Activated CD4-positive, CD25-positive, alpha-beta regulatory T cell treated with anti-CD3 and anti-CD28 coated beads, Interleukin-2, amount 50 U/mL, for 24 hours (primary cell): Measurements from ENCODE around the gene KCNIP1.

ENCODE experiments used
- ATAC-seq, 2 donors: fragments of 150-1000 bp; cut with Tn5 transposase; one replicate each; pipeline ENCODE4 v1.10.0; 2021; ENCODE audit warnings: mild to moderate bottlenecking in 1 of 2, moderate library complexity in 1 of 2

The KCNIP1 gene

DNA sequence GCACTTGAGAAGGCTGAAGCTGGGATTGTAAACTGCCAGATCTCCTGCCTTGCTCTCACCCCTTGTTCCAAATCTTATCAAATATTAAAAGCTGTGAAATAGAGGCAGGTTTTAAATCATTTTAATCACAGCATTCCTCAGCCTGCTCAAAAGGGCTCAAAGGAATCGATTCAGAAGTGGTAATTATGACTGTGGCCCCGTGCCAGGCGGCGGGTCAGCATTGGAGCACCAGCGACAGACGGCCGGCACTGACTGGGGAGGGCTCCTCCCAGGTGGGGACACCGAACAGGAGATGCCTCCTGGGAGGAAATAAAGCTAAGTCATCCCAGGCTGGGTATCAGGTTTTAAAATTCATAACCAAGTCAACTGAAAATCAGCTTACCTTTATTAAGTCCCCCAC lies 66.7 kb downstream of the KCNIP1 start:
- ATAC-seq, result no peak

DNA sequence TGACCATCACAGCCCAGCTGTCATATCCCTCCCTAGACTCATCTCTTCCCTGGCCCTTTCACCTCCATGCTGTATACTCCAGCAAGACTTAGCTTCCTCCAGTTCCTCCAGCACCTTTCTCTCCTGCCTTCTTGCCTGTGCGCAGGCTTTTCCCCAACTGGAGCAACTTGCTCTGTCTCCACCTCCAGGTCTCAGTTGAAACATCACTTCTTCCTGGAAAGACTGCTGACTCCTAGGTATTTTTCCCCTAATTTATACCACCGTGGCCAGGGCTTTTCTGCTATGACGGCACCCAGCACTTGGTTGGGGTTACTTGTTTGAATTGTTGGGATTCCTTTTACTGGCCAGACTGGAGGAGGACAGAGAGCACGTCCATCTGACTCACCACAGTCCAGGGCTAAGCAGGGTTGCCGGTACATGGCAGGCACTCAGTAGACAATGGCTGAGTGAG lies 67.5 kb downstream of the KCNIP1 start:
- no peak for ATAC-seq

GRCh38 chr5:170571875-170572852 lies 68.3 kb downstream of the KCNIP1 start:
- peak; percentile 87 to 90 for ATAC-seq

- ATAC-seq, result no peak
Observed at GRCh38 chr5:170573114-170573513, 69.3 kb downstream of the KCNIP1 start.

GRCh38 chr5:170573660-170574059 lies 69.8 kb downstream of the KCNIP1 start:
- no peak for ATAC-seq

DNA sequence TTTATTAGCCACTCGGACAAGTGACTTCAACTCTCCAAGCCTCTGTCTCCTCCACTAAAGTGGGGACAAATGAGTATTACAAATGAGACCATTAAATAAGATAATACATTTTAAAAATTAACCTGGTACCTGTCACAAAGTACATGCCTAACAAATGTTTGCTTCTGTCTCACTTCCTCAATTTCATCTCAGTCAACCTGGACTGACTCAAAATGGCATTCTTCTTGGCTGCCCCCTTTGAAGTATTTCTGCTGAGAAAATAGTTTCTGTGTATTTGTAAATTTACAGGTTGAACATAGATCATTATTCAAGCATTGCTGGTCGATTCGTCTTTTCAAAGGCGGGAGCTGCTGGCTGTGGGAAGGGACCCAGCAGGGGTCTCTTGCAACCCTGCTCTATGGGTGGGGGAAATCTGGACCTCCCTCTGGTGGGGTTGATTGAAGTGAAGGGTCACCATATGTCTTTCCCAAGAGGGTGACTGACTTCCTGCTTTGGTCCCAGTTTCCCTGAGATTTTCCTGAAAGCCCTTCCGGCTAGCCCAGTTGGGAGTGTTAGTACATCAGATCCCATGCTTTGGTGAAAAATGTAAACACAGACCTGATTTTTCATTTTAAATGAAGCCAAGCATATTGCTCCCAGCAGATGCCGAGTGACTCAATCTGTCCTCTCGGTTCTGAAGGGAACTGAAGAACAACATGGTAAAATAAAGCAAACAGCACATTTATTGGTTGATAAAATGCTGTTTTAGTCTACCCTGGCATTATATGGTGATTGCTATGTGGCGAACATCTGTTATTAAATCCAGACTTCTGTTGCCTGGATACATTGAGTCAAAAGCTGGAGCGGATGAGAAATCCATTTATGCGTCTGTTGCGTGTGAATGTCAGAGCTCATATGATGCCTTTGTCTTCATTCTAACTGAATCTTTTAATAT lies 73.0 kb downstream of the KCNIP1 start:
- no peak for ATAC-seq

DNA sequence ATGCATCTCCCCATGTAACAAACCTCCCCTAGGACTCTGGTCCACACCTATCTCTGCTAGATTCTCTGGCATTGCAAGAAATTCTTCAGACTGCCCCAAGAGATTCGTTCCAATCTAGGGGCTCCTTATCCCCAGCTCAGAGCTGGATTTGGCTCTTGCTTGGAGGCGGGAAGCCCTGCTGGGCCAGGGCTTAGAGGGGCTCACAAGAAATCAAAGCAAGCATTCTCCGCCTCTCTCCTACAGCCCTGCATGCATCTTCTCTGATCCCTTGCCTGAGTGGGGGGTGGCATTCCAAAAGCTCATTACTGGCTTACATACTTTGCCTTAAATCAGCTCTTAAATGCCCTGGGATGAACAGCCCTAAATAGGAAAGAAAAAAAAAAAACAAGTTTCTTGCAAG lies 75.8 kb downstream of the KCNIP1 start:
- ATAC-seq, result no peak

GRCh38 chr5:170581211-170581610 lies 77.4 kb downstream of the KCNIP1 start:
- no peak for ATAC-seq

DNA sequence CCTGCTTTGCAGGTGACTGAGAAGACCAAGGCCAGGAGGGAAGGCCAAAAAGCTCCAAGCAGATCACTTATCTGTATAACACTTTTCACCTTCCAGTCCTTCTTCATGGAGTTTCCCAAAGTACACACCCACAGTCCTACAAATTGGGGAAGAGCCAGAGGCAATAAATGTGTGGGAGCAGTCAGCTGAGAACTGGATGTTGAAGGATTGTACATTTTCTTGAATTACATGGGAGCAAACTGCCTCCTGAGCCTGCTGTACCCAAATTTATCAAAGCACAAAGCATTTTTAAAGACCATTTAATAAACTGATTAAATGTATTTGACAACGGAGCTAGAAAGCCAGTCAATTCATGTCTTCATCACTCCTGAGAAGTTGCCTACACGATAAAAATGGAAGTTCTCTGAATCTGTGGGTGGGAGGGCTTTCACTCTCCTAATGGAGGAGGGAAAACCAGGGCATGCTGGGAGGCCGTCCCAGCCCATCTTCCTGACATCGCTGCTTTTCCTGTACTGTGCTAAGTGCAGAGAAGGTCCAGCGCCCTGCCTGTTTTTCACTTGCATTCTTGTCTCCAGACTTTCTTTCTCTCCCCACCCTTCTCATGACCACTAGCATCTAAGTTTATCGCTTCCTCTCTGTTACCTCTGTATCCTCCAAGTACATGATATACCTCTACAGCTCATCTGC lies 79.0 kb downstream of the KCNIP1 start:
- no peak for ATAC-seq

GRCh38 chr5:170584003-170584402 lies 80.2 kb downstream of the KCNIP1 start:
- no peak for ATAC-seq

GRCh38 chr5:170584450-170585058 lies 80.7 kb downstream of the KCNIP1 start:
- ATAC-seq, result no peak

DNA sequence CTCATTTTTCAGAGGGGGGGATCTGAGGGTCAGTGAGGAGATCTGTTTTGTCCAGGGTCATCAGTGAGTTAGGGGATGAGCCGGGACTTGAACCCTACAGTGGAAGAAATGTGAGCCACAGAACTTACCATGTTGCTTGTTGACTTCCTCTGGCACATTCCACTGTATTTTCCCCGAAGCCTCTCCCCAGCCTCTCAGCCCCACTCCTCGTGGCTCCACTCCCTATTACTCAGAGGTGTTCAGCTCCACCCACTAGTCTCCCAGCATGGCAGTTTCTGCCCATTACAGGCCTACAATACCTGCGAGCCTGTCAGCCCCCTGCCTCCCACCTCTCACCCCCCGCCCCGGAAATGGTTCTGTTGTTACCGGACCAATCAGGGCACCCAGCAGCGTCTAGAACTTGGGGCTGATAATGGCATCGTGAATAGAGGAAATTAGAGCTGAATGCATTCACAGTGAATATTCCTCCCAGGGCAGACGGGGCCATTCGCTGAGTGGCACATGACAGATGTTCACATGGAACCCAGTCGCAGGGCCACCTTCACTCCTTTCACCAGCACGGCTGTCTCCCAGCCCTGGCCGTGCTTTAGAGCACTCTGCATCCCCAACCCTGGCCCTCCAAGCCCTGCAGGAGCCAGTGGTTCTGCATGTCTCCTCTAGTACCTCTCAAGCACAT lies 81.6 kb downstream of the KCNIP1 start:
- ATAC-seq, result no peak

- ATAC-seq, result no peak
Observed at GRCh38 chr5:170587808-170588207, 84.0 kb downstream of the KCNIP1 start.

DNA sequence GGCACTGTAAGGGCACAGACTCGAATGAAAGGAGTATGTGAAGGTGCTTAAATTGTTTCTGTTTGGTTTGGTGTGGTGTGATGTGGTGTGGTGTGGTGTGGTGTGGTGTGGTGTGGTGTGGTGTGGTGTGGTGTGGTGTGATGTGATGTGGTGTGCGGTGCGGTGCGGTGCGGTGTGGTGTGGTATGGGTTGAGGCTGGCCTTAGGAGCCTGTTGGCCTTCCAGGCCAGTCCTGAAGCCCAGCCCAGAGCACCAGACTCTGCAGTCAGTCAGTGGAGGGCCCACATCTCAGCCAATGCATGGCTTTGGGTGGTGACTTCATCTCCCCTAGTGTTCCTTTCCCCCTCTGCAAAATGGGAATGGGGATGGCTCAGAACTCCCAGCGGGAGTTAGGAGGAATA lies 85.8 kb downstream of the KCNIP1 start:
- ATAC-seq, result no peak

DNA sequence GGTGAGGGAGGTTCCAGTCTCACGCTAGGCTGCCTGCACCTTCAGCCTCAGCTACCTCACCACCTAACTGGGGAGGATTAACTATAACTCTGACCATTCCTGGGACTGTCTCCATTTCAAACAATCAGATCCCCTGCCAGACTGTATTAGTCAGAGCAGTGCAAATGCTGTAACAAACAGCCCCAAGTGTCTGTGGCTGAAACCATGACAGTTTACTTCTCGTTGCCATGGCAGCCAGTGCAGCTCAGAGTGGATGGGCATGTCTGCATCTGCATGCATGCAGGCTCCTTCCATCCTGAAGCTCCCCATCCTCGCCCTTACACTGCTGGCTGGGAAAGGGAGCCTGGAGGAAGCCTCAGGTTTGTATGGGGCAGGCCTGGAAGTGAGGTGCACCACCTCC lies 86.7 kb downstream of the KCNIP1 start:
- no peak for ATAC-seq

DNA sequence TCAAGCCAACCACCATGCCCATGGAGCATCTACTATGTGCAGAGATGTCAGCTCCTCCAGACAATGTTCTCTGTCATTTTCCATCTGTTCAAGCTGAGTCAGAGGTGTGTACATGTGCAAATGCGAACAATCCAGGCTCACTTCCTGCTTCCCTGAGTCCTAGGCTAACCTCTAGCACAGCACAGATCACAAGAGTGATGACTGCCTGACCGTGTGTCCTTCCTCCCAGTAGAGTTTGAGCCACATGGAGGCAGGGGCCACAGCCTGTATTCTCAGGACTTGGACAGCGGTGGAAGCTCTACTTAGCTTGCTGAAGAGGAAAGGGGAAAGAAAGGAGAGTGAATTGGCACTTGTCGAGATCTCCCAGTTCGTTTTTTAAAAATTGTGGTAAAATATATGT lies 87.2 kb downstream of the KCNIP1 start:
- no peak for ATAC-seq

- ATAC-seq, result no peak
Observed at GRCh38 chr5:170596482-170597044, 92.7 kb downstream of the KCNIP1 start.

DNA sequence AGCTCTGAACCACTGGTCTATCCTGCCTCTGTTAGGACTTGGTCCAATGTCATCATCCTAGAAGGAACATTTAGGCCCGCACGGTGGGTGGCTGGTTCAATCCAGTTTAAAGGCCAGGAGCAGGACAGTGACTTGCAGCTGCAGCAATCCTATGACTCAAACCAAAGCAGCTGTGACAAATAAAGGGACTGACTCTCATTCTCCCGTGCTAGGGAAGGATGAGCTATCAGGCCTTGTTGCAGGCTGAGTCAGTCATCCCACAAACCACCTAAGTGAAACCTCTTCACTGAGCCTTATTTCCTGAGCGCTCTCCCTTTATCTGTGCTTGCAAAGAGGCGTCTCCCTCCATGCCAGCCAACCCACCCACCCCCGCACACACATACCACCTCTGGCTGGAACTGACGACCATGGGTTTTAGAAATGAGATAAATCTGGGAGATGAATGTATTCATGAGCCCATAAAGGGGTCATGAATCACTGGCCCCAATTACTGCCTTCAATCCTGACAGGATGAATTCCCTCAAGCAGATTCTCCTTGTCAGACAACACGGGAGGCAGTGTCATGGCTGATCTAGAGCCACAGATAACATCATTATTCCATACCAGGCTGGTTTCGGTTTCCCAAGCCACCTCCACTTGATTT lies 93.4 kb downstream of the KCNIP1 start:
- ATAC-seq, result peak; percentile 72 to 73

DNA sequence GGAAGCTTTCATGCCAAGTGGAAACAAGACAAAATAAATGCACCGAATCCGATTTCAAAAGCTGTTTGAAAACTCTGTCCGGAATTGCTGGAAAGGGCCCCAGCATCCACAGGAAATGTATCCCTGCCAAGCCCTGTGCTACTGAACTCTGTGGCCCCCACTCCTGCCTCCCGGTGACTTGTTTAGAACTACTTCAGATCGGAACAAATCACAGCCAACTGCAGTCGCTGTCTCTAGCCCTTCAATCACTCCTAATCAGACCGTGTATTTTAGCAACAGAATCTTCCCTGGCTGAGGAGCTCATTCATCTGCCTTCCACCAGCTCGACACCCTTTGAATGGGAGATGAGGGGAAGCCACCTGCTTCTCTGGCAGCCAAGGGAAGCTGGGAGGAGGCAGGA lies 94.1 kb downstream of the KCNIP1 start:
- ATAC-seq, result no peak

DNA sequence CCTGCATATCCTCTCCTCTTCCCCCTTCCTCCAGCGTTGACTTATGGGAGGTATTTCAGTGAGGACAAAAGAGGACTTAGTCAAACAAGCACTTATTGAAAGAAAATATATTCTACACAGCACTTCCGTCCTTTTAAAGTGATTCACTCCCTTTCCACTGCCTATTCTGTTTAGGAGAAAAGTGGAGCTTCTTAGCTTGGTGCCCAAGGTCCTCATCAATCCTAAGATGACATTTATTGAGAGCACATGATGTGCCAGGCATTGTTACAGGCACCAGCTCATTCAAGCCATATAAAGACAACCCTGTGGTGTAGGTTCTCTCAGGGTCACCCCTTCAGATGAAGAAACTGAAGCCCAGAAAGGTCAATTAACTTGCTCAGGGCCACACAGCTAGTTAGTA lies 95.9 kb downstream of the KCNIP1 start:
- ATAC-seq, result no peak

GRCh38 chr5:170601619-170602018 lies 97.8 kb downstream of the KCNIP1 start:
- no peak for ATAC-seq
